H9 (cell line): Measurements from ENCODE around the gene OR10A6. TPM values are rescaled to one million over a fixed set of nuclear protein-coding genes. Genes with fewer than 3 reads are reported as not detected.

Experiments used
- DNase-seq: peaks from one replicate; pipeline ENCODE4 v3.0.0-alpha.2; 2017
- H2AFZ ChIP-seq: one replicate; pipeline ENCODE4 v1.6.1; 2013; ENCODE audit warnings: mild to moderate bottlenecking, low read length, control low read depth, moderate library complexity
- H2AK5ac ChIP-seq: 2 replicates; pipeline ENCODE4 v1.6.1; 2013; ENCODE audit warnings: low read length, control low read depth, mixed read lengths; ENCODE audit not compliant: insufficient read length
- H2BK120ac ChIP-seq: one replicate; pipeline ENCODE4 v1.6.1; 2013; ENCODE audit warnings: low read depth, mild to moderate bottlenecking, low read length, control low read depth, inconsistent platforms; ENCODE audit not compliant: poor library complexity, severe bottlenecking
- H2BK12ac ChIP-seq: 2 replicates; pipeline ENCODE4 v1.6.1; 2013; ENCODE audit warnings: low read length, control low read depth, mixed read lengths, low read depth; ENCODE audit not compliant: insufficient read length
- H2BK15ac ChIP-seq: 2 replicates; pipeline ENCODE4 v1.6.1; 2013; ENCODE audit warnings: low read depth, low read length, control low read depth
- H2BK20ac ChIP-seq: one replicate; pipeline ENCODE4 v1.6.1; 2013; ENCODE audit warnings: low read depth, mild to moderate bottlenecking, low read length, control low read depth, inconsistent platforms; ENCODE audit not compliant: poor library complexity, severe bottlenecking
- H2BK5ac ChIP-seq: 2 replicates; pipeline ENCODE4 v1.6.1; 2013; ENCODE audit warnings: low read length, control low read depth, mixed read lengths; ENCODE audit not compliant: insufficient read length
- H3K14ac ChIP-seq: 2 replicates; pipeline ENCODE4 v1.6.1; 2013; ENCODE audit warnings: low read length, control low read depth; ENCODE audit not compliant: insufficient read depth
- H3K18ac ChIP-seq: 2 replicates; pipeline ENCODE4 v1.6.1; 2013; ENCODE audit warnings: low read depth, mild to moderate bottlenecking, mixed read lengths, low read length, control low read depth; ENCODE audit not compliant: insufficient read length
- H3K23ac ChIP-seq: 2 replicates; pipeline ENCODE4 v1.6.1; 2013; ENCODE audit warnings: low read length, control low read depth, mixed read lengths, low read depth; ENCODE audit not compliant: insufficient read length
- H3K23me2 ChIP-seq: 2 replicates; pipeline ENCODE4 v1.6.1; 2013; ENCODE audit warnings: low read depth, mild to moderate bottlenecking, mixed read lengths, low read length, control low read depth; ENCODE audit not compliant: insufficient read length, poor library complexity, severe bottlenecking
- H3K27ac ChIP-seq: 2 replicates; pipeline ENCODE4 v1.5.1; 2013; ENCODE audit warnings: low read length, control low read depth, mixed read lengths, low read depth; ENCODE audit not compliant: insufficient read length
- H3K27me3 ChIP-seq: 2 replicates; pipeline ENCODE4 v1.6.1; 2013; ENCODE audit warnings: low read length, control low read depth, inconsistent platforms; ENCODE audit not compliant: insufficient read depth
- H3K4ac ChIP-seq: 2 replicates; pipeline ENCODE4 v1.6.1; 2013; ENCODE audit warnings: low read depth, mild to moderate bottlenecking, control low read depth, inconsistent platforms, low read length, moderate library complexity
- H3K4me1 ChIP-seq: 2 replicates; pipeline ENCODE4 v1.6.1; 2013; ENCODE audit warnings: low read length, control low read depth, inconsistent platforms; ENCODE audit not compliant: insufficient read depth
- H3K4me2 ChIP-seq: 2 replicates; pipeline ENCODE4 v1.6.1; 2013; ENCODE audit warnings: low read length, control low read depth, mixed read lengths; ENCODE audit not compliant: insufficient read length, insufficient read depth
- H3K56ac ChIP-seq: 2 replicates; pipeline ENCODE4 v1.6.1; 2013; ENCODE audit warnings: low read depth, mild to moderate bottlenecking, mixed read lengths, low read length, control low read depth; ENCODE audit not compliant: insufficient read length
- H3K79me1 ChIP-seq: 2 replicates; pipeline ENCODE4 v1.6.1; 2013; ENCODE audit warnings: low read depth, mild to moderate bottlenecking, moderate library complexity, low read length, control low read depth, inconsistent platforms; ENCODE audit not compliant: insufficient read depth, poor library complexity, severe bottlenecking
- H3K79me2 ChIP-seq: 2 replicates; pipeline ENCODE4 v1.6.1; 2013; ENCODE audit warnings: low read length, control low read depth, inconsistent platforms; ENCODE audit not compliant: insufficient read depth
- H3K9ac ChIP-seq: 2 replicates; pipeline ENCODE4 v1.6.1; 2013; ENCODE audit warnings: low read length, control low read depth, mixed read lengths; ENCODE audit not compliant: insufficient read length; ENCODE audit errors: extremely low read depth
- H3K9me3 ChIP-seq: one replicate; pipeline ENCODE4 v1.6.1; 2013; ENCODE audit warnings: low read depth, low read length, inconsistent platforms; ENCODE audit not compliant: control insufficient read depth
- H3T11ph ChIP-seq: one replicate; pipeline ENCODE4 v1.6.1; 2013; ENCODE audit warnings: mild to moderate bottlenecking, low read length, control low read depth, inconsistent platforms
- H4K20me1 ChIP-seq: one replicate; pipeline ENCODE4 v1.6.1; 2013; ENCODE audit not compliant: control insufficient read depth, insufficient read length, insufficient read depth
- H4K5ac ChIP-seq: 2 replicates; pipeline ENCODE4 v1.6.1; 2013; ENCODE audit warnings: low read depth, mild to moderate bottlenecking, mixed read lengths, low read length, control low read depth; ENCODE audit not compliant: insufficient read length
- H4K8ac ChIP-seq: replicated peaks from 2 replicates; pipeline ENCODE4 v1.6.1; 2013; ENCODE audit warnings: low read length, control low read depth, mixed read lengths, low read depth; ENCODE audit not compliant: insufficient read length
- H4K91ac ChIP-seq: 2 replicates; pipeline ENCODE4 v1.6.1; 2013; ENCODE audit warnings: low read depth, mild to moderate bottlenecking, moderate library complexity, mixed read lengths, low read length, control low read depth; ENCODE audit not compliant: insufficient read length
- H3K27ac Mint-ChIP-seq, 3 experiments: 2 replicates in 2 of 3; 3 replicates in 1 of 3; pipeline ENCODE4 v1.8.0; 2020 to 2021; ENCODE audit warnings: mixed read lengths in 3 of 3, mild to moderate bottlenecking in 1 of 3, moderate library complexity in 1 of 3
- H3K27me3 Mint-ChIP-seq: 2 replicates; pipeline ENCODE4 v1.8.0; 2021; ENCODE audit warnings: low read depth, mild to moderate bottlenecking, moderate library complexity, mixed read lengths
- H3K36me3 Mint-ChIP-seq, 3 experiments: 2 replicates in 2 of 3; 3 replicates in 1 of 3; pipeline ENCODE4 v1.8.0; 2020 to 2021; ENCODE audit warnings: low read depth in 3 of 3, mixed read lengths in 3 of 3; ENCODE audit not compliant: insufficient read depth in 1 of 3
- H3K4me1 Mint-ChIP-seq, 2 experiments: 2 replicates each; pipeline ENCODE4 v1.8.0; 2020; ENCODE audit warnings: mixed read lengths in 2 of 2
- H3K4me3 Mint-ChIP-seq, 2 experiments: 2 replicates in 1 of 2; 3 replicates in 1 of 2; pipeline ENCODE4 v1.8.0; 2020 to 2021; ENCODE audit warnings: mild to moderate bottlenecking in 2 of 2, mixed read lengths in 2 of 2, moderate library complexity in 1 of 2
- H3K9me3 Mint-ChIP-seq, 2 experiments: 2 replicates in 1 of 2; 3 replicates in 1 of 2; pipeline ENCODE4 v1.8.0; 2020; ENCODE audit warnings: mild to moderate bottlenecking in 2 of 2, mixed read lengths in 2 of 2, moderate library complexity in 1 of 2
- WGBS: extraction: QIAGEN DNeasy Blood & Tissue Kit; methylation state at CpG from one replicate; pipeline ENCODE4 v1.1.7; 2013; ENCODE audit warnings: missing lambda C conversion rate, low lambda C conversion rate, mixed read lengths; ENCODE audit not compliant: insufficient read length; ENCODE audit errors: extremely low coverage; 5-methylcytosine and 5-hydroxymethylcytosine counted together
- total RNA-seq: library from RNA; stranded (reverse); gene quantifications from 2 replicates; pipeline ENCODE4 v1.2.1, GENCODE V29; 2021
- TF ChIP-seq, protein P1 (sequence below): fragments of 200-600 bp; sonication (generic); conservative IDR thresholded peaks from 3 replicates; pipeline ENCODE4 v1.8.0; 2021; ENCODE audit warnings: antibody characterized with exemption, mild to moderate bottlenecking

The OR10A6 gene
- total RNA-seq, 1 experiment from 2014 or later = not detected

DNA sequence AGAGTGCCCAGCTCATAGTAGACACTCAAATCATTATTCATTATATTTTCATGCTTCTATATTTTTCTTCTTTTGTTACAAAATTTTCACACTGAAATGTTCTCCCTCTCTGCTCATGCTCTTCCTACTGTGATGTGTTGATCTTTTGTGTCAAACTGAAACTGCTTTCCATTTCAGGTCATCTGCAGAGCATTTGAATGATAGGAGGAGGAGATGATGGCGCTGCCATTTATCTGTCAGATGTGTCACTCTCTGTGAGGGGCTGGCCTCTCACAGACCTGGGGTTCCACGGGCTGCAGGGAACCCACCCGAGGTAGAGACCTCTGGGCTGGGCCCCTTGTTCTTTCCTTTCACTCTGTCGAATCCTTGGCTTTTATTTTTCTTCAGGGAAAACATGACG lies 41.1 kb downstream of the OR10A6 start:
- no peak overlapping the region for H2AK5ac ChIP-seq
- no peak overlapping the region for H3K14ac ChIP-seq
- no peaks in the 10 kb centered on the region for H3K79me1 ChIP-seq
- no peak overlapping the region for H4K91ac ChIP-seq
- H2BK120ac ChIP-seq = no peak overlapping the region
- H3K4me2 ChIP-seq = no peak overlapping the region
- H4K8ac ChIP-seq = no peak overlapping the region
- no peak overlapping the region for H3K18ac ChIP-seq
- H3T11ph ChIP-seq = no peak overlapping the region
- Mint-ChIP-seq H3K4me1 (peaks cover 4 to 6% of the 10 kb centered on the region in 2 experiments), H3K4me3 (no peak overlapping the region), H3K27ac (no peak overlapping the region), H3K27me3 (no peaks in the 10 kb centered on the region), H3K9me3 (no peaks in the 10 kb centered on the region), H3K36me3 (no peaks in the 10 kb centered on the region)
- no peak for DNase-seq
- H3K9me3 ChIP-seq = no peaks in the 10 kb centered on the region
- no peaks in the 10 kb centered on the region for H3K27me3 ChIP-seq
- no peak overlapping the region for H2BK5ac ChIP-seq
- no peak overlapping the region for H3K56ac ChIP-seq
- no peak overlapping the region for H4K5ac ChIP-seq
- H3K4me1 ChIP-seq = no peaks in the 10 kb centered on the region; the same call in 1 of the 2 replicates
- TF ChIP-seq, protein P1, sequence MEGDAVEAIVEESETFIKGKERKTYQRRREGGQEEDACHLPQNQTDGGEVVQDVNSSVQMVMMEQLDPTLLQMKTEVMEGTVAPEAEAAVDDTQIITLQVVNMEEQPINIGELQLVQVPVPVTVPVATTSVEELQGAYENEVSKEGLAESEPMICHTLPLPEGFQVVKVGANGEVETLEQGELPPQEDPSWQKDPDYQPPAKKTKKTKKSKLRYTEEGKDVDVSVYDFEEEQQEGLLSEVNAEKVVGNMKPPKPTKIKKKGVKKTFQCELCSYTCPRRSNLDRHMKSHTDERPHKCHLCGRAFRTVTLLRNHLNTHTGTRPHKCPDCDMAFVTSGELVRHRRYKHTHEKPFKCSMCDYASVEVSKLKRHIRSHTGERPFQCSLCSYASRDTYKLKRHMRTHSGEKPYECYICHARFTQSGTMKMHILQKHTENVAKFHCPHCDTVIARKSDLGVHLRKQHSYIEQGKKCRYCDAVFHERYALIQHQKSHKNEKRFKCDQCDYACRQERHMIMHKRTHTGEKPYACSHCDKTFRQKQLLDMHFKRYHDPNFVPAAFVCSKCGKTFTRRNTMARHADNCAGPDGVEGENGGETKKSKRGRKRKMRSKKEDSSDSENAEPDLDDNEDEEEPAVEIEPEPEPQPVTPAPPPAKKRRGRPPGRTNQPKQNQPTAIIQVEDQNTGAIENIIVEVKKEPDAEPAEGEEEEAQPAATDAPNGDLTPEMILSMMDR = no peak
- H3K9ac ChIP-seq = no peak overlapping the region
- H3K23me2 ChIP-seq = no peaks in the 10 kb centered on the region
- H3K27ac ChIP-seq = no peak overlapping the region
- H2AFZ ChIP-seq = no peak overlapping the region
- no peak overlapping the region for H2BK15ac ChIP-seq
- H2BK12ac ChIP-seq = no peak overlapping the region
- H3K23ac ChIP-seq = no peak overlapping the region
- H2BK20ac ChIP-seq = no peak overlapping the region
- no CpG with 5 or more reads among the region's 5 CpGs for WGBS
- no peaks in the 10 kb centered on the region for H4K20me1 ChIP-seq
- H3K4ac ChIP-seq = no peak overlapping the region
- H3K79me2 ChIP-seq = no peaks in the 10 kb centered on the region
